Naive thymus-derived CD4-positive, alpha-beta T cell (primary cell): ENCODE measurements around the gene EMILIN2. TPM values are rescaled to one million over a fixed set of nuclear protein-coding genes. Genes with fewer than 3 reads are reported as not detected.

ENCODE experiments used
- ATAC-seq: fragments of 150-1000 bp; cut with Tn5 transposase; 2 replicates; pipeline ENCODE4 v1.10.0; 2021; ENCODE audit warnings: mild to moderate bottlenecking, moderate library complexity
- CTCF ChIA-PET: fragments of 350-600 bp; sonication (Branson Sonifier 250); formaldehyde crosslinking; loops from one replicate; lab custom pipeline; 2021; ENCODE audit warnings: antibody characterized with exemption; lab: Charles Lee
- POLR2A ChIA-PET: fragments of 350-600 bp; sonication (Branson Sonifier 250); formaldehyde crosslinking; loops from one replicate; lab custom pipeline; 2021; ENCODE audit warnings: antibody characterized with exemption, inconsistent platforms; lab: Charles Lee
- DNase-seq, 9 donors: peaks; one replicate each; pipeline versions ENCODE4 v3.0.0 to v3.0.0-alpha.2; 2020 to 2022; ENCODE audit warnings: mixed read lengths in 1 of 9
- H3K27ac ChIP-seq: one replicate; pipeline ENCODE4 v1.7.0; 2013; ENCODE audit warnings: mild to moderate bottlenecking, low read depth, low read length, moderate library complexity
- H3K27me3 ChIP-seq, 2 donors: one replicate each; pipeline ENCODE4 v1.7.0; 2013; ENCODE audit warnings: low read length in 2 of 2, mild to moderate bottlenecking in 2 of 2, moderate library complexity in 2 of 2; ENCODE audit not compliant: control insufficient read depth in 2 of 2, insufficient read depth in 2 of 2
- H3K36me3 ChIP-seq, 3 experiments: 1 replicate in 2 of 3; 2 replicates in 1 of 3; pipeline ENCODE4 v1.7.0; 2013; ENCODE audit warnings: low read length in 3 of 3, mild to moderate bottlenecking in 3 of 3, moderate library complexity in 1 of 3; ENCODE audit not compliant: insufficient read depth in 3 of 3, control insufficient read depth in 2 of 3
- H3K4me1 ChIP-seq, 2 donors: one replicate each; pipeline ENCODE4 v1.7.0; 2013; ENCODE audit warnings: low read length in 2 of 2, mild to moderate bottlenecking in 2 of 2, moderate library complexity in 1 of 2; ENCODE audit not compliant: control insufficient read depth in 2 of 2, insufficient read depth in 2 of 2
- H3K4me3 ChIP-seq: 2 replicates; pipeline ENCODE4 v1.7.0; 2013; ENCODE audit warnings: mild to moderate bottlenecking, low read length
- H3K9me3 ChIP-seq, 3 experiments: 1 replicate in 2 of 3; 2 replicates in 1 of 3; pipeline ENCODE4 v1.7.0; 2013; ENCODE audit warnings: low read length in 3 of 3; ENCODE audit not compliant: control insufficient read depth in 2 of 3
- H3K27ac Mint-ChIP-seq, 9 donors: one replicate each; pipeline ENCODE4 v1.8.0; 2020 to 2022; ENCODE audit warnings: mixed read lengths in 9 of 9, mild to moderate bottlenecking in 8 of 9, moderate library complexity in 5 of 9, inconsistent platforms in 2 of 9
- H3K27me3 Mint-ChIP-seq, 5 donors: one replicate each; pipeline ENCODE4 v1.8.0; 2021 to 2022; ENCODE audit warnings: mixed read lengths in 5 of 5, mild to moderate bottlenecking in 1 of 5
- H3K36me3 Mint-ChIP-seq, 5 donors: one replicate each; pipeline ENCODE4 v1.8.0; 2020 to 2022; ENCODE audit warnings: mixed read lengths in 5 of 5, mild to moderate bottlenecking in 3 of 5, inconsistent platforms in 1 of 5
- H3K4me1 Mint-ChIP-seq, 7 donors: one replicate each; pipeline ENCODE4 v1.8.0; 2020 to 2022; ENCODE audit warnings: mixed read lengths in 7 of 7, mild to moderate bottlenecking in 3 of 7, inconsistent platforms in 1 of 7
- H3K4me3 Mint-ChIP-seq, 10 donors: one replicate each; pipeline ENCODE4 v1.8.0; 2020 to 2022; ENCODE audit warnings: mild to moderate bottlenecking in 10 of 10, mixed read lengths in 10 of 10, moderate library complexity in 6 of 10, inconsistent platforms in 2 of 10
- H3K9me3 Mint-ChIP-seq, 11 donors: one replicate each; pipeline ENCODE4 v1.8.0; 2020 to 2022; ENCODE audit warnings: mixed read lengths in 11 of 11, mild to moderate bottlenecking in 4 of 11, inconsistent platforms in 1 of 11, moderate library complexity in 1 of 11
- intact Hi-C, 2 donors: fragments of 100-400 bp; cut with micrococcal nuclease; formaldehyde crosslinking; loops; one replicate each; pipeline ENCODE4 v1.15.1; 2023
- polyA plus RNA-seq, 2 donors: library from polyadenylated mRNA; unstranded; fragments of 300-500 nt; fragmentation: Illumina TruSeq; gene quantifications; one replicate each; pipeline ENCODE4 v1.2.3, GENCODE V29; 2021
- total RNA-seq, 6 experiments: library from RNA in 5 of 6; stranded (reverse) in 5 of 6; gene quantifications; 1 replicate in 5 of 6; 2 replicates in 1 of 6; pipeline ENCODE4 v1.2.3 and lab custom pipeline; 2021 to 2026

Gene EMILIN2
- total and polyA plus RNA-seq, 7 experiments from 2014 or later: 2.9 to 51.1 (median 7.7) TPM

DNA sequence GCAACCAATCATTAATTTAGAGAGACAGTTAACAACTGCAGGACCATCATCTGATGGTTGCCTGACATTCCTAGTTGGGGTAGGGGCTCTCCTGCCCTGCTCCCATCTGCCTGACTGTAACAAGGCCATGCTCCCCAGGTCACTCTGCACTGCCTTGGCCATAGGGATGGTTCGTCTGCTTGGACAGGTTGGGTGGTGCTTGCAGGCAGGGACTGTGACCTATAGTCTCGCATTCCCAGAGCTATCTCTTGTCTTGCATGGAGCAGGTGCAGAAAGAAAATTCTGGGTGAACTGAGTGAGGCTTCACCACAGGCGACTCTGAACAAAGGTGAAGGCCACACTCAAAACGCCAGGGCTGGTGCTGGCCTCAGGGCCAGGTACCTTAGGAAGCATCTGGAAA, 64.7 kb downstream of the EMILIN2 start:
- Mint-ChIP-seq H3K4me3 (no peak overlapping the region), H3K27me3 (no peaks in the 10 kb centered on the region), H3K4me1 (peaks cover 3 to 29% (median 22%) of the 10 kb centered on the region in 7 donors), H3K27ac (peak overlapping the region in 3 of 9 donors; percentile 14 to 53 (median 15)), H3K36me3 (peaks cover 0 to 30% (median 6%) of the 10 kb centered on the region in 5 donors), H3K9me3 (no peaks in the 10 kb centered on the region)
- Histone ChIP-seq H3K27me3 (no peaks in the 10 kb centered on the region), H3K4me1 (peaks cover 7 to 9% of the 10 kb centered on the region in 2 donors), H3K9me3 (no peaks in the 10 kb centered on the region), H3K27ac (no peak overlapping the region), H3K4me3 (no peak overlapping the region), H3K36me3 (peaks cover 0 to 56% (median 0%) of the 10 kb centered on the region in 3 experiments)
- CTCF ChIA-PET: no interaction called here
- POLR2A ChIA-PET: no interaction called here
- ATAC-seq (no peak), DNase-seq (no peak)
- intact Hi-C loops: no loop called here

DNA sequence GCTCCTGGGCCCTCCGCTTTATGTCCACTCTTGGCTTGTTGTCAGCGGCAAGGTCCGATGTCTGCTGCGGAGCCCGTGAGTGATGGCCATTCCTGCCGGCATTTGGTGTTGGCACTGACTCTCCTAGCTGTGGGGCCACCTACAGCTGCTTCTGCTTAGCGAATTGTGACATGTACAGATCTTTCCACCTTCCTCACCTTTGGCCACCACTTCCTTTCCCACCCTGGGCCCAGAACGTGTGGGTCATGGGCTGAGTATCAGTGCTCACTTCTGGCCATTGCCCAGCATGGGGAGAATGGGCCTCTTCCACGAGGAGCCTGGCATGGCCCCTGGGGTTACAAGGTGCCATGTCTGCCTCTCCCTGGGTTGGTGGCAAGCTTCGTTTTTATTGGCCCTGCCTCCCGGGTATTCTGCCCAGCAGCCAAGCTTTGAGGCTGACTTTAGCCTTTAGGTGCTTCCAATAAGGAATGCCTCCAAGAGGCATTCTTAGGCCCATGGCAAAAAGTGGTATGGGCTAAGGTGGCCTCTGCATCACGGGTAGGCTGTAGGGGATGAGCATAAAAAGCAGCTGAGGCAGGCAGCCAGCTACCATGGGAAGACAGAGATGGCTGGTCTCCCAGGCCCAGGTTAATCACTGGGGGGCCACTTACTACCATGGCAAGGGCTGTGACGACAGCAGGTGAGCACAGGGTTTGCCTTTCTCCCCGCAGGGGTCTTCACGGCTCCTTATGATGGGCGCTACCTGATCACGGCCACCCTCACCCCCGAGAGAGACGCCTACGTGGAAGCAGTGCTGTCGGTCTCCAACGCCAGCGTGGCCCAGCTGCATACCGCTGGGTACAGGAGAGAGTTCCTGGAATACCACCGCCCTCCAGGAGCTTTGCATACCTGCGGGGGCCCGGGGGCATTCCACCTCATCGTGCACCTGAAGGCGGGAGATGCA, 65.8 kb downstream of the EMILIN2 start:
- Mint-ChIP-seq H3K36me3 (peaks cover 0 to 39% (median 15%) of the 10 kb centered on the region in 5 donors), H3K4me3 (no peak overlapping the region), H3K4me1 (peaks cover 8 to 33% (median 27%) of the 10 kb centered on the region in 7 donors), H3K27ac (peak overlapping the region in 4 of 9 donors; percentile 38 to 75 (median 54)), H3K27me3 (no peaks in the 10 kb centered on the region), H3K9me3 (peaks cover 0 to 1% (median 0%) of the 10 kb centered on the region in 11 donors)
- intact Hi-C loops: no loop called here
- H3K9me3 ChIP-seq: no peaks in the 10 kb centered on the region
- ChIA-PET CTCF (interaction anchor here (0.6 kb wide), 1 partner anchor 74 kb away, joined by 3 read pairs; no protein-coding TSS in a partner anchor), POLR2A (interaction anchor here (1.3 kb wide), 1 partner anchor 12 kb away, joined by 3 read pairs; no protein-coding TSS in a partner anchor)
- DNase-seq: no peak
- H3K27me3 ChIP-seq: no peaks in the 10 kb centered on the region
- H3K4me1 ChIP-seq: peaks cover under 1 to 3% of the 10 kb centered on the region in 2 donors
- H3K36me3 ChIP-seq: peaks cover 0 to 61% (median 0%) of the 10 kb centered on the region in 3 experiments
- no peak overlapping the region for H3K27ac ChIP-seq
- H3K4me3 ChIP-seq: no peak overlapping the region
- no peak for ATAC-seq

DNA sequence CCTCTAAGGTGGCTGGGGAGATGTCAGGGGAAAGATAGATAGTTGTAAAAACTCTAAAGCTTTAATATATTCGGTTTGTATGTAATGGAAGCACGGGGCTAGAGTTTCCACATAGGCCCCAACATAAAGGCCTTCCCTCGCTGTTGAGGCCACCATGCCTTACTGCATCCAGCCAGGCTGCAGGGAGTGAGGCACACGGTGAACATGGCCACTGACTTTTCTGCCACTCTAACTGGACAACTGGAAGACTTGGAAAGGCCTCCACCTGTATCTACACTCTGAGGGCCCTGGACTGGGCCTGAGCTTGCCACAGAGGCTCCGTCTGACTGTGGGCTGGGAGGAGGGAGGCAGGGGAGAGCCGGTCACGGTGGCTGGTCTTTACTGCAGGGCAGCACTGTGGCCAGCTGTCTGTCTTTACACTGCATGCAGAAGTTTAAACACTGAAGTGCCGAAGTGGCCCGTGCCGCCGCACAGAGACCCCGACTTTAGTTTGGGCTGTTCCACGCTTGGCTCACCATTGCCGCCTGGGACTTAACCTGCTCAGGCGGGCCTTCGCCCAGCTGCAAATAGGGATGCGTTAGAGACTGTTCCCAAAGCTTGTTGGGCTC, 66.7 kb downstream of the EMILIN2 start:
- H3K4me1 ChIP-seq: no peaks in the 10 kb centered on the region
- intact Hi-C loops: no loop called here
- Mint-ChIP-seq H3K27me3 (no peaks in the 10 kb centered on the region), H3K27ac (peak overlapping the region in 3 of 9 donors; percentile 38 to 86 (median 83)), H3K9me3 (peaks cover 0 to 1% (median 0%) of the 10 kb centered on the region in 11 donors), H3K36me3 (peaks cover 0 to 42% (median 12%) of the 10 kb centered on the region in 5 donors), H3K4me1 (peaks cover 4 to 34% (median 26%) of the 10 kb centered on the region in 7 donors), H3K4me3 (peak overlapping the region in 1 of 10 donors; percentile 1)
- no peak for DNase-seq
- no peak for ATAC-seq
- H3K27ac ChIP-seq: no peak overlapping the region
- no peaks in the 10 kb centered on the region for H3K9me3 ChIP-seq
- no peak overlapping the region for H3K4me3 ChIP-seq
- peaks cover 0 to 65% (median 0%) of the 10 kb centered on the region in 3 experiments for H3K36me3 ChIP-seq
- POLR2A ChIA-PET: interaction anchor here (1.3 kb wide), 1 partner anchor 11 kb away, joined by 3 read pairs; no protein-coding TSS in a partner anchor
- H3K27me3 ChIP-seq: no peaks in the 10 kb centered on the region
- CTCF ChIA-PET: no interaction called here

DNA sequence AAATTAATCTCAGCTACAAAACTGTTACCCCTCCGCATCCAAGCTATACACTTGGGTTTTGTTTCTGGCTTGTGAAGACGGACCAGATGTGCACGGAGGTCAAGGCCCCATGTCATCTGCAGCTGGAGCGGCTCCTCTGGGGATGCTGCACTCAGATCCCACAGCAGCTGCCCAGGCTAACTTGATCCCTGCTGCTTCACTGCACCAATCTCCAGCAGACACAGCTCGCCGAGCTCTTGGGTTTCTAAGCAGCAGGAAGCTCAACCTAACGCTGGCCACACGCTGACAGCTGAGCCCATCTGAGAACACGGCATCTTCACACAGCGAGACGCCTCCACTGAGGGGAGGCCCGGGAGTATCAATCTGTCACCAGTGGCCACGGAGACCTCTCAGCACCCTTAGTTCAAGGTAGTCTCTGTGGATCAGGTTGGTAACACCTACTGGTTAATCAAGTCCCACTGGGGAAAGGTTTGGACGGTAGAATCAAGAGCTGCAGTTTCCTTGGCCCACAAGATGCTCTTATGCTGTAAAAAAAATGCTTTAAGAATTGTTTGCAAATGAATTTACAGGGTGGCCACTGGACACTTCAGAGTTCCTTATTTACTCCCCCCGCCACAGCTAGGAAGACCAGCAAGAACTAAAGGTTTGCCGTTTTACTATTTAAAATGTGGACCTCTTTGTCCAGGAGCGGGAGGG, 67.5 kb downstream of the EMILIN2 start:
- no peak overlapping the region for H3K4me3 Mint-ChIP-seq
- Histone ChIP-seq H3K27ac (no peak overlapping the region), H3K9me3 (no peaks in the 10 kb centered on the region), H3K36me3 (peaks cover 0 to 65% (median 4%) of the 10 kb centered on the region in 3 experiments), H3K4me1 (no peaks in the 10 kb centered on the region), H3K27me3 (no peaks in the 10 kb centered on the region), H3K4me3 (no peak overlapping the region)
- ATAC-seq: no peak
- H3K4me1 Mint-ChIP-seq: peaks cover 4 to 29% (median 27%) of the 10 kb centered on the region in 7 donors
- peaks cover 0 to 43% (median 10%) of the 10 kb centered on the region in 5 donors for H3K36me3 Mint-ChIP-seq
- no peaks in the 10 kb centered on the region for H3K27me3 Mint-ChIP-seq
- peaks cover 0 to 1% (median 0%) of the 10 kb centered on the region in 11 donors for H3K9me3 Mint-ChIP-seq
- DNase-seq: no peak
- CTCF ChIA-PET: interaction anchor here (1.0 kb wide), 1 partner anchor 9 kb away, joined by 3 read pairs; no protein-coding TSS in a partner anchor
- intact Hi-C loops: no loop called here
- POLR2A ChIA-PET: interaction anchor here (0.6 kb wide), 1 partner anchor 32 kb away, joined by 3 read pairs; no protein-coding TSS in a partner anchor
- H3K27ac Mint-ChIP-seq: peak overlapping the region in 2 of 9 donors; percentile 17 to 32

DNA sequence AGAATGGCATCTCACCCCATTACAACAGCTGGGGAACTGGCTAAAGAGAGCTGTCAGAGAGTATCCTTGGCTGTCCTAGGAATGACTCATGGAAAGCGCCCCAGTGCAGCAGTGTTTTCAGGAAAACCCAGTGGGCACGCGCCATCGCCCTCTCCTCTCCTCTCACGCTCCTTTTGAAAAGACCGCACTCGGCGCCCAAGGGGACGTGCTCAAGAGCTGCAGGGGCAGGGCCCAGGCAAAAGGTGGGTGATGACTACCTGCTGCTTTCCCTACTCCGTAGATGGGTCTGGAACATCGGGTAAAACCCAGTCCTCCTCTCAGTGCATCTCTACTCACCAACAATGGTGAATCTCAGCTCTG, 68.1 kb downstream of the EMILIN2 start:
- Histone ChIP-seq H3K9me3 (no peaks in the 10 kb centered on the region), H3K27ac (no peak overlapping the region), H3K4me3 (no peak overlapping the region), H3K4me1 (no peaks in the 10 kb centered on the region), H3K36me3 (peaks cover 3 to 70% (median 5%) of the 10 kb centered on the region in 3 experiments), H3K27me3 (no peaks in the 10 kb centered on the region)
- H3K9me3 Mint-ChIP-seq: peaks cover 0 to 1% (median 0%) of the 10 kb centered on the region in 11 donors
- H3K36me3 Mint-ChIP-seq: peaks cover 0 to 48% (median 9%) of the 10 kb centered on the region in 5 donors
- ATAC-seq (no peak), DNase-seq (no peak)
- peaks cover 4 to 28% (median 26%) of the 10 kb centered on the region in 7 donors for H3K4me1 Mint-ChIP-seq
- H3K27me3 Mint-ChIP-seq: no peaks in the 10 kb centered on the region
- POLR2A ChIA-PET: interaction anchor here (0.6 kb wide), 1 partner anchor 31 kb away, joined by 3 read pairs; no protein-coding TSS in a partner anchor
- CTCF ChIA-PET: interaction anchor here (0.7 to 1.0 kb wide), 2 partner anchors 9 to 163 kb away, joined by 3 read pairs; no protein-coding TSS in a partner anchor
- intact Hi-C loops: no loop called here
- H3K4me3 Mint-ChIP-seq: no peak overlapping the region
- H3K27ac Mint-ChIP-seq: peak overlapping the region in 3 of 9 donors; percentile 23 to 66 (median 32)
